ENCODE results near the gene HOXC11.

The HOXC11 gene

DNA sequence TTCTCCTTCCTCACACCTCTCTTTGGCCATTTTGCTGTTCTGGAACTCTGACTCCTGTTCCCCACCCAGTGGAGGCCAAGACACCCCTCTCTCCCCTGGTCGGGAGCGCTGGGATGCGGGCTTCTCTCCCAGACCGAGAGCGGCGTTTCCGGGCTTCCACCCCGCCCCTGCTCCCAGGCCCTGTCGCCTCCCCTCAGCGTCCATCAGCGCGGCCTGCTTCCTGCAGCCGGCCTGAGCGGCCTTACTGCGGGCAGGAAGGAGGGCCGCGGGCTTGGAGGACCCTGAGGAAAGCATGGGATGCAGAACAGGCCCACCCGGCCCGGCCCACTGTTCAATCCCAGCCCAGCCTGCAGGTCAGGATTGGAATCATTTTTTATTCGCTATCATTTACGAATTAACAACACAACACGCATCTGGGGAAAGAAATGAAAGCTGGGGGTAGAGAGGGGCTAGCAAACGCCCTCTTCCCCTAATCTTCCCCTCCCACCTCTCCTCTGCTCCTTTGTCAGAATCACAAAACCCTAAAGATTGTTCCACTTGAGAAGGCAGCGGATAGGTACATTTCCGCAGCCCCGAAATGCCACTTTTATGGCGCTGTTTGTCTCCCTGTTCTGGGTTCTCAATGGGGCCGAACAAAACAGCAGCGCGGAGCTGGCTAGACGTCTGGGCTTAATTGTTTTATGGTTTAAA, 32.1 kb downstream of the HOXC11 start:
- no peaks in the 10 kb centered on the region for H3K9me3 ChIP-seq (ENCODE audit: control insufficient read depth in 1 of 2, low read length in 2 of 2)
- peaks cover 89 to 93% of the 10 kb centered on the region in 2 donors for H3K27me3 ChIP-seq (ENCODE audit: control insufficient read depth in 1 of 2, insufficient read depth in 2 of 2, low read length in 2 of 2)
- H3K36me3 ChIP-seq (ENCODE audit: control insufficient read depth in 1 of 2, insufficient read depth in 2 of 2, low read length in 2 of 2), result no peaks in the 10 kb centered on the region
- H3K4me1 ChIP-seq (ENCODE audit: control insufficient read depth in 1 of 2, insufficient read depth in 2 of 2, low read length in 2 of 2), result peaks cover 9 to 13% of the 10 kb centered on the region in 2 donors
- no peak overlapping the region for H3K9ac ChIP-seq (ENCODE audit: low read depth in 1 of 2, low read length in 2 of 2)
- no peak overlapping the region for H3K4me3 ChIP-seq (ENCODE audit: low read depth in 1 of 2, low read length in 2 of 2)
- H3K27ac ChIP-seq (ENCODE audit: low read depth, low read length), result no peak overlapping the region

DNA sequence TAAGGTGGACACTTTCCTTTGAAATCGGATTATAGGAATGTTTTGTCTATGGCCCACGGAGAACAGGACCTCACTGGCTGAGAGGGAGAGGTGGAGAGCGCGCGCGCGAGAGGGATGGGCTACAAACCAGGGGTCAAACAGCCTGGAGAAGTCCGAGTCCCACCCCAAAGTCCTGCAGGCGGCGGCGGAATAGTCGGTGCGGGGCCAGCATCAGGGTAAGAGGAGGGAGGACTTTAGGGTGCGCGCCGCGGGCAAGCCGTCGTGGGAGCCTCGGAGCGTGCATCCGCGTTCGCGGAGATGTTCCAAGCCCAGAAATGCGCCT, 32.6 kb downstream of the HOXC11 start:
- peaks cover 9 to 13% of the 10 kb centered on the region in 2 donors for H3K4me1 ChIP-seq (ENCODE audit: control insufficient read depth in 1 of 2, insufficient read depth in 2 of 2, low read length in 2 of 2)
- no peak overlapping the region for H3K27ac ChIP-seq (ENCODE audit: low read depth, low read length)
- H3K27me3 ChIP-seq (ENCODE audit: control insufficient read depth in 1 of 2, insufficient read depth in 2 of 2, low read length in 2 of 2), result peaks cover 89 to 93% of the 10 kb centered on the region in 2 donors
- H3K9ac ChIP-seq (ENCODE audit: low read depth in 1 of 2, low read length in 2 of 2), result no peak overlapping the region
- no peak overlapping the region for H3K4me3 ChIP-seq (ENCODE audit: low read depth in 1 of 2, low read length in 2 of 2)
- no peaks in the 10 kb centered on the region for H3K36me3 ChIP-seq (ENCODE audit: control insufficient read depth in 1 of 2, insufficient read depth in 2 of 2, low read length in 2 of 2)
- no peaks in the 10 kb centered on the region for H3K9me3 ChIP-seq (ENCODE audit: control insufficient read depth in 1 of 2, low read length in 2 of 2)

DNA sequence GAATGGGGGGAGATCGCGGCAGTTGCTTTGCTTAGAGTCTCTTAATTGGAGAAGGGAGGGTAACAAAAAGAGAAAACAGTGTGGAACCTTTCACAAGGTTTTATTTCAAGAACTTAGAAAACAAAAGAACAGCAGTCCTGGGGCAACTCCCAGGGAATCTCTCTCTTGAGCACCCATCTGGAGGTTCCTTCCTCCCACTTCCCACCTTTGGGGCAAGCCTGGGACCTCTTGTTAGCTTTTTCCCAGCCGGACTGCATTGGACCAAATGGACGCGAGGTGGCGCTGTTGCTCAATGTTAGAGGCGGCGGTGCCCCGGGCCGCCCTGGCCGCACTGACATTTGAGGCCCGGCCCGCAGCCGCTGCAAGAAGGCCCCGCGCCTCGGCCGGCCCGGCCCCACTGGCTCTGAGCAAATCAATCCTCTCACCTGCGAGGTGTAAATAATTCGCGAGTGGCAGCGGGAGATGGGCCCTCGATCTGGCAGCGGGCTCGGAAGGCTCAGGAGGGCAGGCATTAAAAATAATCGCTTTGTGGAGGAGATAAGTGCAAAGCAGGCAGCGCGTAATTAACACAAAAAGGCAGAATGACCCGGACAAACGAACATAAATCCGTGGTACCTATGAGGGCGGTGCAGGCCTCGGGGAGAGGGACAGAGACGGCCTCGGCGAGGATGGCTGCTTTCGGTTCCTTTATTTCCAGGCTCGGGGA, 33.1 kb downstream of the HOXC11 start:
- Histone ChIP-seq H3K36me3 (ENCODE audit: control insufficient read depth in 1 of 2, insufficient read depth in 2 of 2, low read length in 2 of 2) (no peaks in the 10 kb centered on the region), H3K4me1 (ENCODE audit: control insufficient read depth in 1 of 2, insufficient read depth in 2 of 2, low read length in 2 of 2) (peaks cover 9 to 13% of the 10 kb centered on the region in 2 donors), H3K27me3 (ENCODE audit: control insufficient read depth in 1 of 2, insufficient read depth in 2 of 2, low read length in 2 of 2) (peaks cover 89 to 93% of the 10 kb centered on the region in 2 donors), H3K27ac (ENCODE audit: low read depth, low read length) (no peak overlapping the region), H3K9ac (ENCODE audit: low read depth in 1 of 2, low read length in 2 of 2) (peak overlapping the region; percentile 4 to 48), H3K9me3 (ENCODE audit: control insufficient read depth in 1 of 2, low read length in 2 of 2) (no peaks in the 10 kb centered on the region), H3K4me3 (ENCODE audit: low read depth in 1 of 2, low read length in 2 of 2) (peak overlapping the region; percentile 33 to 57)

DNA sequence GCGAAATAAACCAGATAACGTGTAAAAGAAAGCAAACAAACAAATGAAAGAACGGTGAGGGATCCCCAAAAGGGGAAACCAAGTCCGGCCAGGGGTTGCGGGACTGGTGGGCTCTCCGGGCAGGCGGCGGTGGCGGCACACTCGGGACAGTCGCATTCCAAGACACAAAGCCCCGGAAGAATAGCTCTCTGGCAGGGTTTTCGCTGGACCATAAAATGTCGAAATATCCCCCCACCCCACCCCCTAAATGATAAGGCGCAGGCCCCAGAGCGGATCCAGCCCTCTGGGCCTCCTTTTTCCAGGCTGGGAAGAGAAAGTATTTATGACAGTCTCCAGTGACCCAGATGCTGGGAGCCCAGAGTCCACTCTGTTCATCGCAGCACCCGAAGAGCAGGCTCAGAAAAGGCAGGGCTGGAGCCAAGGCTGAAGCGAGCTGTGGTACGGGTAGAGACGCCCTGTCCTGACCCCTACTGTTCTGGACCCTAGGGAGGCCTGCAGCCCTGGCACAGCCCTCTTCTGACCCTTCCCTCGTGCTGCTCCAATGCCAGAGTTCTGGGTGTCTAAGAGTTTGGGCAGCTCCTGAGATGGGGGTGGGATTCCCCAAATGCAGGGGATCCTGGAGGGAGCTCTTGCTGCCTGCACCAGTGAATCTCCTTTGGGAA, 33.8 kb downstream of the HOXC11 start:
- H3K36me3 ChIP-seq (ENCODE audit: control insufficient read depth in 1 of 2, insufficient read depth in 2 of 2, low read length in 2 of 2), result no peaks in the 10 kb centered on the region
- no peak overlapping the region for H3K27ac ChIP-seq (ENCODE audit: low read depth, low read length)
- H3K9me3 ChIP-seq (ENCODE audit: control insufficient read depth in 1 of 2, low read length in 2 of 2), result no peaks in the 10 kb centered on the region
- H3K4me1 ChIP-seq (ENCODE audit: control insufficient read depth in 1 of 2, insufficient read depth in 2 of 2, low read length in 2 of 2), result peaks cover 9 to 13% of the 10 kb centered on the region in 2 donors
- peak overlapping the region; percentile 4 to 48 for H3K9ac ChIP-seq (ENCODE audit: low read depth in 1 of 2, low read length in 2 of 2)
- H3K4me3 ChIP-seq (ENCODE audit: low read depth in 1 of 2, low read length in 2 of 2), result peak overlapping the region; percentile 33 to 57
- peaks cover 88 to 93% of the 10 kb centered on the region in 2 donors for H3K27me3 ChIP-seq (ENCODE audit: control insufficient read depth in 1 of 2, insufficient read depth in 2 of 2, low read length in 2 of 2)

DNA sequence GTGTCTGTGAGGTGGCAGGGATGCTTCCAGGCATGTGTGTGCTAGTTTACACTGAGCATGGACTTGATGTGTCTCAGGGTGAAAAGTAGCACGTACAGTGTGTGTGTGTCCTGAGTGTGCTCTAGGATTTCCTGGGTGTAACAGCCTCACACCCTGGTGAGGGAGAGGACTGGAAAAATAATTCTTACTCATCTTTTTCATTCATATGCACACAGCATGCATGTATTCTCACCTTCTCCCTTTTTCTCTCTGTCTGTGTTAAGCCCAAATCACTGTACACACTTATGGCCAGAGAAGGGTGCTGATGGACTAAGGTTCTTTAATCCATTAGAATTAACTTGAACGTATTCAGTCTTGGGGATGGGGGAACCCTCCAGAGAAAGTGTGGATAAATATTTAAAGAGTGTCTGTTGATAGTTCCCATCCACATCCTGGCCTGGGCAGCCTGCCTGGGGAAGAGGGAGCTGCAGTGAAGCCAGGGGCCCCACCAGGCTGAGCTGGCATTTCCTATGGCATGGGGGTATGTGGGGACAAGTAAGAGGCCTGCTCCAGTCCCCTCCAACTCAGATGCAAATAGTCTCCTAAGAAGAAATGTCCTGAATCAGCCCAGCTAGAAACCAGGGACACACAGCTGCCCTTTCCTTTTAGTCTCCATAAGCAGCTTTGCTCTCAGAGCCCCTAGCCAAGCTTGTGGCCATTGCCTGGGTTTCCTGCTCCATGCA, 34.8 kb downstream of the HOXC11 start:
- Histone ChIP-seq H3K9me3 (ENCODE audit: control insufficient read depth in 1 of 2, low read length in 2 of 2) (no peaks in the 10 kb centered on the region), H3K4me3 (ENCODE audit: low read depth in 1 of 2, low read length in 2 of 2) (no peak overlapping the region), H3K27me3 (ENCODE audit: control insufficient read depth in 1 of 2, insufficient read depth in 2 of 2, low read length in 2 of 2) (peaks cover 85 to 89% of the 10 kb centered on the region in 2 donors), H3K4me1 (ENCODE audit: control insufficient read depth in 1 of 2, insufficient read depth in 2 of 2, low read length in 2 of 2) (peaks cover 9 to 13% of the 10 kb centered on the region in 2 donors), H3K9ac (ENCODE audit: low read depth in 1 of 2, low read length in 2 of 2) (no peak overlapping the region), H3K36me3 (ENCODE audit: control insufficient read depth in 1 of 2, insufficient read depth in 2 of 2, low read length in 2 of 2) (no peaks in the 10 kb centered on the region), H3K27ac (ENCODE audit: low read depth, low read length) (no peak overlapping the region)

DNA sequence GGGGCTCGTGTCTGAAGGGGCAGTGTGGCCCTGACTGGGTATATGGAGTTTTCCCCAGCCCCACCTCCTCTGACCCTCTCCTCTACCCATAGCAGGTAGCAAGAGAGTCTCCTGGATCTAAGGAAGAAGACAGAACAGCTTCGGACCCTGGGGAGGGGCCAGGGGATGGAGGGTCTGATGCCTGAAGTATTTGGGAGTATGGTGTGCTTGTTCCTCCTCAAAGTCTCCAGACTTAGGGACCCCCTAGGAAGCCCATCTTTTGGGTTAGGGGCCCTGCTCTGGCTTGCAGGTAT, 35.3 kb downstream of the HOXC11 start:
- no peak overlapping the region for H3K4me3 ChIP-seq (ENCODE audit: low read depth in 1 of 2, low read length in 2 of 2)
- peaks cover 85 to 89% of the 10 kb centered on the region in 2 donors for H3K27me3 ChIP-seq (ENCODE audit: control insufficient read depth in 1 of 2, insufficient read depth in 2 of 2, low read length in 2 of 2)
- no peaks in the 10 kb centered on the region for H3K9me3 ChIP-seq (ENCODE audit: control insufficient read depth in 1 of 2, low read length in 2 of 2)
- no peak overlapping the region for H3K9ac ChIP-seq (ENCODE audit: low read depth in 1 of 2, low read length in 2 of 2)
- peaks cover 9 to 13% of the 10 kb centered on the region in 2 donors for H3K4me1 ChIP-seq (ENCODE audit: control insufficient read depth in 1 of 2, insufficient read depth in 2 of 2, low read length in 2 of 2)
- no peaks in the 10 kb centered on the region for H3K36me3 ChIP-seq (ENCODE audit: control insufficient read depth in 1 of 2, insufficient read depth in 2 of 2, low read length in 2 of 2)
- H3K27ac ChIP-seq (ENCODE audit: low read depth, low read length), result no peak overlapping the region

DNA sequence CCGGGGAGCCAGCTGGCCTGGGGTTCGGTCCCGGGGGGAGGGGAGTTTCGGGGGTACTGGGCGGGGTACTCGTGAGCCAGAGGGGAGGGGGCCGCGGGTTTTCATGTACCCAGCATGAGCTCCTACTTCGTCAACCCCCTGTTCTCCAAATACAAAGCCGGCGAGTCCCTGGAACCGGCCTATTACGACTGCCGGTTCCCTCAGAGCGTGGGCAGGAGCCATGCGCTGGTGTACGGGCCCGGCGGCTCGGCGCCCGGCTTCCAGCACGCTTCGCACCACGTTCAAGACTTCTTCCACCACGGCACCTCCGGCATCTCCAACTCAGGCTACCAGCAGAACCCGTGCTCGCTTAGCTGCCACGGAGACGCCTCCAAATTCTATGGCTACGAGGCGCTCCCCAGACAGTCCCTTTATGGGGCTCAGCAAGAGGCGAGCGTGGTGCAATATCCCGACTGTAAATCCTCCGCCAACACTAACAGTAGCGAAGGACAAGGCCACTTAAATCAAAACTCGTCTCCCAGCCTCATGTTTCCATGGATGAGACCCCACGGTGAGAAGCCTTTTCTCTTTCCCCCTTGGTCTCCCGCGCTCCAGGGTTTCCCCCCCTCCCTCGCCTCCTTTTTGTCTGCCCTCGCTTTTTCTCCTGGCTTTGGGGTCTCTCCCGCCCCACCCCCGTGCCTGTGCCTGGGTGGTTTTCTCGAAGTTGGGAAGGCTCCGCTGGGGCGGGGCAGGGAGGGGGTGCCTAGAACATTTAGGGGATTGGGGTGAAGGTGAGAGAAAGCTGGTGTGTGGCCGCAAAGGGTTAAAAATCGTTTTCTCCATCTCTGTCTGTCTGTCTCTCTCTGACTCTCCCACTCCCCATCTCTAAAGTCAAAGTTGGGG, 36.5 kb downstream of the HOXC11 start:
- Histone ChIP-seq H3K27ac (ENCODE audit: low read depth, low read length) (no peak overlapping the region), H3K4me3 (ENCODE audit: low read depth in 1 of 2, low read length in 2 of 2) (peak overlapping the region in 1 of 2 donors; percentile 43), H3K4me1 (ENCODE audit: control insufficient read depth in 1 of 2, insufficient read depth in 2 of 2, low read length in 2 of 2) (peaks cover 9 to 13% of the 10 kb centered on the region in 2 donors), H3K9me3 (ENCODE audit: control insufficient read depth in 1 of 2, low read length in 2 of 2) (no peaks in the 10 kb centered on the region), H3K36me3 (ENCODE audit: control insufficient read depth in 1 of 2, insufficient read depth in 2 of 2, low read length in 2 of 2) (no peaks in the 10 kb centered on the region), H3K27me3 (ENCODE audit: control insufficient read depth in 1 of 2, insufficient read depth in 2 of 2, low read length in 2 of 2) (peaks cover 87 to 90% of the 10 kb centered on the region in 2 donors), H3K9ac (ENCODE audit: low read depth in 1 of 2, low read length in 2 of 2) (no peak overlapping the region)

DNA sequence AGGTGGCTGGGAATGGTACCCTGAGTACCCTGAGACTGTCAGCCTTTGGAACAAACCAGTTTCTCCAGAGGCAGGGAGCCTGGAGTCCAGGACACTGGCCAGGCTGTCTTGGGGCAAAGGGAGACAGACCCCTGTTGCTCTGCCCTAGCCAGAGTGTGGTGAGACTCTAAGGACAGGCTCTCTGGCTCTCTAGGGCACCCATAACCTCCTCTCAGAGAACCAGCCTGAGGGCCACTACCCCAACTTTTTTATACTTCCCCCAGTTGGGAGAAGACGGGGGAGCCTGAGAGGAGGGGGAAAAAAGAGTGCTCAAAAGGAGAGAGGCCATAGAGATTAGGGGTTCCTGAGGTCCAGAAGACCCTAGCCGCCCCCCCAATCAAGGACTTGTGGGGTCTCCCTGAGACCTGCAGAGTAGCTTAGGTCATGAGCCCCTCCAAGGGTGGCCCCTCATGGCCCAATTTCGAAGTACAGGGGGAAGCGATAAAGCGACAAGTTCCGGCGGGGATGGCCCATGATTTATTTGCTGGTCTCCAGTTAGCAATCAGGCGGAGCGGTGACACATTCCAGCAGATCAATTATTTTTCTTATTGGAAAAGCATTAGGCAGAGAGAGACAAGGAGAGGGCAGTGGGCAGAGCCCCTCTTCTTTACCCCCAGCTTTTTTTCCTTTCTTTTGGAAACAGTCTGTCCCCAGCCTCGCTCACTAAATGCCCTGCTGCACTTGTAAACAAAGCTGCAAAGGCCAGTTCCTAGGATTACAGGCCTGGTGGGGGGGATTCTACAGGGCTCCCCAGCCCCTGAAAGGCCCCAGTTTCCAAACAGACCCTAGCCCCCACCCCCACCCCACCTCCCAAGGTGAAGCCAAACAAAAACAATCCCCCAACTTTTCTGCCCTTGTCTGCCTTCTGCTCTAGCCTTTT, 37.4 kb downstream of the HOXC11 start:
- H3K36me3 ChIP-seq (ENCODE audit: control insufficient read depth in 1 of 2, insufficient read depth in 2 of 2, low read length in 2 of 2), result no peaks in the 10 kb centered on the region
- H3K9ac ChIP-seq (ENCODE audit: low read depth in 1 of 2, low read length in 2 of 2), result no peak overlapping the region
- H3K4me3 ChIP-seq (ENCODE audit: low read depth in 1 of 2, low read length in 2 of 2), result no peak overlapping the region
- no peaks in the 10 kb centered on the region for H3K9me3 ChIP-seq (ENCODE audit: control insufficient read depth in 1 of 2, low read length in 2 of 2)
- peaks cover 9 to 13% of the 10 kb centered on the region in 2 donors for H3K4me1 ChIP-seq (ENCODE audit: control insufficient read depth in 1 of 2, insufficient read depth in 2 of 2, low read length in 2 of 2)
- peaks cover 86 to 90% of the 10 kb centered on the region in 2 donors for H3K27me3 ChIP-seq (ENCODE audit: control insufficient read depth in 1 of 2, insufficient read depth in 2 of 2, low read length in 2 of 2)
- H3K27ac ChIP-seq (ENCODE audit: low read depth, low read length), result no peak overlapping the region
